ENCODE results near the gene MAP2K5.
A peak's percentile ranks its signal among the peaks of the same experiment; 100 is the strongest.

MAP2K5 gene

DNA sequence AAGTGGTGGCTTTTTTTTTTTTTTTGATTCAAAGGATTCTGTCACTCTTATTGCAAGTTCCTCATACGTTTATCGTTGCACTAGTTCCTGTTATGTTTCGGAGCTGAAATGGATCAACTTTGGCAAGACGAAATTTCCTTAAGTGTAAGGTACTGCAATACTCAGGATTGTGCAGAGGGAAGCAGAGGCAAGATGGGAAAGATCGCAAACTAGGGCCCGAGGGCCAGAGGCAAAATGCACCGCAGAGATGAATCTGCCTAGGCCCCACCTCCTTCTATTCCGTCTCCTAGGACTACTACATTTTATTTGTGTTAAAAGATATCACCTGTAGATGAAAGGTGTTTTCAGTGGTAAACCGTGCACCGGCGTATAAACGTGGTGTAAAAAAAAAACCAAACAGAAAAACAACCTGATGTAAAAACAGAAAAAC lies 297.0 kb downstream of the MAP2K5 start:
- DNase-seq (ENCODE audit: low read depth in 2 of 2): peak; percentile 43 to 66
- H3K4me3 ChIP-seq (replicated peaks in 1 of 2; ENCODE audit: low read depth in 2 of 2, low read length in 2 of 2): peak overlapping the region; percentile 51 to 96
- TF ChIP-seq, protein P1, sequence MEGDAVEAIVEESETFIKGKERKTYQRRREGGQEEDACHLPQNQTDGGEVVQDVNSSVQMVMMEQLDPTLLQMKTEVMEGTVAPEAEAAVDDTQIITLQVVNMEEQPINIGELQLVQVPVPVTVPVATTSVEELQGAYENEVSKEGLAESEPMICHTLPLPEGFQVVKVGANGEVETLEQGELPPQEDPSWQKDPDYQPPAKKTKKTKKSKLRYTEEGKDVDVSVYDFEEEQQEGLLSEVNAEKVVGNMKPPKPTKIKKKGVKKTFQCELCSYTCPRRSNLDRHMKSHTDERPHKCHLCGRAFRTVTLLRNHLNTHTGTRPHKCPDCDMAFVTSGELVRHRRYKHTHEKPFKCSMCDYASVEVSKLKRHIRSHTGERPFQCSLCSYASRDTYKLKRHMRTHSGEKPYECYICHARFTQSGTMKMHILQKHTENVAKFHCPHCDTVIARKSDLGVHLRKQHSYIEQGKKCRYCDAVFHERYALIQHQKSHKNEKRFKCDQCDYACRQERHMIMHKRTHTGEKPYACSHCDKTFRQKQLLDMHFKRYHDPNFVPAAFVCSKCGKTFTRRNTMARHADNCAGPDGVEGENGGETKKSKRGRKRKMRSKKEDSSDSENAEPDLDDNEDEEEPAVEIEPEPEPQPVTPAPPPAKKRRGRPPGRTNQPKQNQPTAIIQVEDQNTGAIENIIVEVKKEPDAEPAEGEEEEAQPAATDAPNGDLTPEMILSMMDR (IDR thresholded peaks at IDR 0.05; ENCODE audit: low read depth, low read length): no peak

DNA sequence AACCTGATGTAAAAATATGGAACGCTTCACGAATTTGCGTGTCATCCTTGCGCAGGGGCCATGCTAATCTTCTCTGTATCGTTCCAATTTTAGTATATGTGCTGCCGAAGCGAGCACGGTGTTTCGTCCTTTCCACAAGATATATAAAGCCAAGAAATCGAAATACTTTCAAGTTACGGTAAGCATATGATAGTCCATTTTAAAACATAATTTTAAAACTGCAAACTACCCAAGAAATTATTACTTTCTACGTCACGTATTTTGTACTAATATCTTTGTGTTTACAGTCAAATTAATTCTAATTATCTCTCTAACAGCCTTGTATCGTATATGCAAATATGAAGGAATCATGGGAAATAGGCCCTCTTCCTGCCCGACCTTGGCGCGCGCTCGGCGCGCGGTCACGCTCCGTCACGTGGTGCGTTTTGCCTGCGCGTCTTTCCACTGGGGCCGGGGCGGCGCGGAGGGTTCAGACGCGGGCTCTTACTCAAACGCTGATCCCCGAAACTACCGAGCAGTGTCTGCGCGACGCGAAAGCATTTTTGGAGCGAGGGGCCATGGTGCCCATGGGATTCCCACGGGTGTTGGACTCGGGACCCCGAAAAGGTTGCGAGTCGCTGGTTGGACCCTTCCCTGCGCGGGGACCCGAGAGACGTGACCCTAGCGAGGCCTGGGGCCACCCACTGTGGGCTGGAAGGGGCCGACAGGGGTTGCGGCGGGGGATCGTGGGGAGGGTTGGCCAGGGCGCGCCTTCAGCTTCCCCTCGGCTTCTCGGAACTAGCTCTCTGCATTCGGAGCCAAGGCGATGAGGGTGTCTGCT lies 297.6 kb downstream of the MAP2K5 start, which contains the start of gene RNU6-1:
Gene RNU6-1, minus strand, starts transcription at position 117 of the 820 bp plus-strand sequence.
- TF ChIP-seq, protein P1 (IDR thresholded peaks at IDR 0.05; ENCODE audit: low read depth, low read length): no peak

GRCh38 chr15:67840749-67841512 lies 298.4 kb downstream of the MAP2K5 start:
- peak overlapping the region; percentile 77 to 96 for H3K4me3 ChIP-seq (replicated peaks in 1 of 2; ENCODE audit: low read depth in 2 of 2, low read length in 2 of 2)
- peak; percentile 48 to 50 for DNase-seq (ENCODE audit: low read depth in 2 of 2)
- TF ChIP-seq, protein P1 (IDR thresholded peaks at IDR 0.05; ENCODE audit: low read depth, low read length): no peak

More for the DNA sequence above, 297.6 kb downstream of the MAP2K5 start, which contains the start of gene RNU6-1:
- peak; percentile 94 to 95 for DNase-seq (ENCODE audit: low read depth in 2 of 2)
- peak within 1 kb of the TSS; percentile 77 to 96 for H3K4me3 ChIP-seq (replicated peaks in 1 of 2; ENCODE audit: low read depth in 2 of 2, low read length in 2 of 2)

DNA sequence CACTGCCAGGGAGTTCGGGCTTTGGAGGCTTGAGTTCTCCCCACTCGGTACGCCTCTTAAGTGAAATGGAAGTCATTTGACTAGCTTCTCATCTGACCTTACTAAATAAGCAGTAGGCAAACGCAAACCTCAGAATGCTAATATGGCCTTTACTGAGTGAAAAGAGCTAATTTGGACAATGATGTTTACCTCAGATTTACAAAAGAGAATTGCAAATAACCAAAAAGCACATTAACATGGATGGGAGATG lies 298.9 kb downstream of the MAP2K5 start:
- TF ChIP-seq, protein P1 (IDR thresholded peaks at IDR 0.05; ENCODE audit: low read depth, low read length): no peak
- DNase-seq (ENCODE audit: low read depth in 2 of 2): no peak
- H3K4me3 ChIP-seq (replicated peaks in 1 of 2; ENCODE audit: low read depth in 2 of 2, low read length in 2 of 2): peak overlapping the region in 1 of 2 donors; percentile 96

GRCh38 chr15:67843092-67843501 lies 300.6 kb downstream of the MAP2K5 start:
- H3K4me3 ChIP-seq (replicated peaks in 1 of 2; ENCODE audit: low read depth in 2 of 2, low read length in 2 of 2): no peak overlapping the region
- TF ChIP-seq, protein P1 (IDR thresholded peaks at IDR 0.05; ENCODE audit: low read depth, low read length): no peak
- no peak for DNase-seq (ENCODE audit: low read depth in 2 of 2)

DNA sequence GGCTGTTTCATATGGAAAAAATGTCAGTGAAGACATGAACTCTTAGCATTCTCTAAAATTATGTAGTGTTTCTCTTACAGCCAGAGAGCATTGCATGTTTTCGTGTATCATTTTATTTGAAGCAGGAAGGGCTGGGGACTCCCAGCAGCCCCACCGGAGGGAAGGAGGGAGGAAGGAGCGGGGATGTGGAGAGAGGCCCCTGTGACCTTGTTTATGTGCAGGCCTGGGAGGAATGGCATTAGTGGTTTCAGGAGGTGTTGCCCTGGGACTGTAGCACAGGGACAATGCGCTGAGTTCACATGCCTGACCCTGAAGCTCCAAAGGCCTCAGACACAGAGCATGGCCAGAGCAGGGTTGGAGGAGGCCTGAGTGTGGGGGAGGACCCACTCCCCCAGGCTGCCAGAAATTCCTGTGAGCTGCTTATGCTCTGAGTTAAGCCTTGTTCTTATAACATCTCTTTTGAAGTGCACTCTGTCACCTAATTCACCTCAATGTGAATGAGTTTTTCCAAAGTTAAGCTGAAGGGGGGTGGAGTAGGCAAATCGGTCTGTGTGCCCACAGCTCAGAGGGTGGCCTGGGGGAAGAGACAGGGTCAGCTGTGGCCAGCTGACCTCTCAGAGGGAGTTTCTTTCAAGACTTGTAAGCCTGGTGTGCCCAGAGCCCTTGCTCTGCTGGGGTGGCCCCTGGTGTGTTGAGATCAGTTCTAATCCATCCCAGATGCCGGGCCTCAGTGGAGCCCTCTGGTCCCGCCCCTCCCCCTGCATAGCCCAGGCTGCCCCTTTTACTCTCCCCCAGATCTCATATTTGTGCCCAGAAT lies 301.3 kb downstream of the MAP2K5 start:
- DNase-seq (ENCODE audit: low read depth in 2 of 2): peak; percentile 43 to 78
- TF ChIP-seq, protein P1 (IDR thresholded peaks at IDR 0.05; ENCODE audit: low read depth, low read length): no peak
- no peak overlapping the region for H3K4me3 ChIP-seq (replicated peaks in 1 of 2; ENCODE audit: low read depth in 2 of 2, low read length in 2 of 2)

Measured in cardiac fibroblast (primary cell).